HepG2 (cell line): Measurements from ENCODE around the gene CYSRT1. TPM values are rescaled to one million over a fixed set of nuclear protein-coding genes. Genes with fewer than 3 reads are reported as not detected.

Experiments
- ASH2L ChIP-seq: fragments of 300-600, 200-600 bp; sonication (generic); IDR thresholded peaks from 2 replicates; pipeline ENCODE4 v1.7.0; 2017; ENCODE audit warnings: low read depth, mild to moderate bottlenecking, moderate library complexity, mixed read lengths, low read length; ENCODE audit not compliant: insufficient read length
- FOXK2 ChIP-seq: fragments of 450-650 bp; IDR thresholded peaks from 2 replicates; pipeline ENCODE4 v1.6.1; 2016
- HBP1 ChIP-seq: IDR thresholded peaks from 2 replicates; pipeline ENCODE4 v1.6.1; 2016; ENCODE audit warnings: low read depth, control low read depth
- HOXA5 ChIP-seq: sonication (generic); formaldehyde crosslinking; IDR thresholded peaks from 2 replicates; pipeline ENCODE4 v1.4.0; 2020; ENCODE audit warnings: missing genetic modification reagents
- KAT7 ChIP-seq: IDR thresholded peaks from 2 replicates; pipeline ENCODE4 v1.6.1; 2018; ENCODE audit warnings: borderline replicate concordance, missing compliant biosample characterization
- MYC ChIP-seq: sonication (generic); formaldehyde crosslinking; IDR thresholded peaks from 2 replicates; pipeline ENCODE4 v1.9.0; 2021; ENCODE audit warnings: missing genetic modification reagents, borderline replicate concordance
- SIX4 ChIP-seq: sonication (generic); formaldehyde crosslinking; IDR thresholded peaks from 2 replicates; pipeline ENCODE4 v1.4.0; 2020; ENCODE audit warnings: missing genetic modification reagents
- SMAD3 ChIP-seq: sonication (generic); formaldehyde crosslinking; IDR thresholded peaks from 2 replicates; pipeline ENCODE4 v1.4.0; 2020; ENCODE audit warnings: missing genetic modification reagents
- TBL1XR1 ChIP-seq: fragments of 150-350 bp; IDR thresholded peaks from 2 replicates; pipeline ENCODE4 v1.6.1; 2014; ENCODE audit warnings: borderline replicate concordance, low read length; ENCODE audit not compliant: partially characterized antibody
- TFAP4 ChIP-seq: sonication (generic); IDR thresholded peaks from 2 replicates; pipeline ENCODE4 v1.6.1; 2016; ENCODE audit warnings: low read depth, borderline replicate concordance
- U2AF1 ChIP-seq: fragments of 200-400 bp; formaldehyde crosslinking; optimal IDR thresholded peaks from 2 replicates; pipeline ENCODE3; 2017; ENCODE audit warnings: mild to moderate bottlenecking, low read depth, low read length
- ZBTB2 ChIP-seq: sonication (generic); formaldehyde crosslinking; IDR thresholded peaks from 2 replicates; pipeline ENCODE4 v1.8.0; 2022; ENCODE audit warnings: low read depth, missing genetic modification reagents
- ZC3H4 ChIP-seq: sonication (generic); formaldehyde crosslinking; IDR thresholded peaks from 2 replicates; pipeline ENCODE4 v1.4.0; 2020; ENCODE audit warnings: missing genetic modification reagents, borderline replicate concordance
- ZNF24 ChIP-seq: fragments of 450-650 bp; IDR thresholded peaks from 2 replicates; pipeline ENCODE4 v1.6.1; 2017; ENCODE audit warnings: antibody characterized with exemption, mild to moderate bottlenecking
- ZNF280D ChIP-seq: sonication (generic); formaldehyde crosslinking; IDR thresholded peaks from 2 replicates; pipeline ENCODE4 v1.5.1; 2020; ENCODE audit warnings: mild to moderate bottlenecking, missing genetic modification reagents
- ZNF292 ChIP-seq: sonication (generic); formaldehyde crosslinking; IDR thresholded peaks from 2 replicates; pipeline ENCODE4 v1.8.1; 2022; ENCODE audit warnings: mild to moderate bottlenecking, low read depth, missing genetic modification reagents, borderline replicate concordance
- ZNF317 ChIP-seq: sonication (generic); formaldehyde crosslinking; IDR thresholded peaks from 2 replicates; pipeline ENCODE4 v1.5.0; 2020; ENCODE audit warnings: mild to moderate bottlenecking, missing genetic modification reagents
- ZNF564 ChIP-seq: sonication (generic); formaldehyde crosslinking; IDR thresholded peaks from 2 replicates; pipeline ENCODE4 v1.8.1; 2023; ENCODE audit warnings: mild to moderate bottlenecking, missing genetic modification reagents
- ZNF597 ChIP-seq: sonication (generic); formaldehyde crosslinking; IDR thresholded peaks from 2 replicates; pipeline ENCODE4 v1.5.0; 2020; ENCODE audit warnings: missing genetic modification reagents
- ZNF713 ChIP-seq: sonication (generic); formaldehyde crosslinking; IDR thresholded peaks from 2 replicates; pipeline ENCODE4 v1.4.0; 2020; ENCODE audit warnings: mild to moderate bottlenecking, missing genetic modification reagents
- ZSCAN20 ChIP-seq: sonication (generic); formaldehyde crosslinking; IDR thresholded peaks from 2 replicates; pipeline ENCODE4 v1.4.0; 2020; ENCODE audit warnings: missing genetic modification reagents, mild to moderate bottlenecking, borderline replicate concordance
- ZZZ3 ChIP-seq: sonication (generic); formaldehyde crosslinking; IDR thresholded peaks from 2 replicates; pipeline ENCODE4 v1.4.0; 2020; ENCODE audit warnings: missing genetic modification reagents, mild to moderate bottlenecking, borderline replicate concordance
- polyA plus RNA-seq, 8 experiments: library from polyadenylated mRNA; depleted of rRNA in 3 of 8; stranded (reverse) in 7 of 8; unstranded in 1 of 8; fragments of >200 nt; fragmentation: Illumina TruSeq in 4 of 8; extraction: Trizol in 4 of 8; gene quantifications; 2 replicates each; pipeline versions ENCODE4 v1.2.1 to v1.2.3, GENCODE V29; 2011 to 2016; ENCODE audit warnings: low read depth in 4 of 8, missing spikeins in 1 of 8, mixed read lengths in 1 of 8; ENCODE audit not compliant: insufficient read depth in 1 of 8
- total RNA-seq, 5 experiments: library from RNA; depleted of rRNA; stranded (reverse); fragments of >200 nt; fragmentation: Illumina TruSeq; extraction: Trizol; gene quantifications; 2 replicates each; pipeline ENCODE4 v1.2.3, GENCODE V29; 2016; ENCODE audit warnings: low read depth in 1 of 5

The CYSRT1 gene
- total and polyA plus RNA-seq, 2 of the 13 experiments (the other 11 are each of a cell fraction or from before 2014, with no cell fraction given) = 1.5 to 2.1 TPM

- no peak for TF ChIP-seq ZNF564 (CRISPR knock-in tag)
- TF ChIP-seq TBL1XR1 = no peak
- peak; percentile 35 for TF ChIP-seq MYC (CRISPR knock-in tag)
- no peak for TF ChIP-seq SMAD3
- no peak for TF ChIP-seq ZNF317 (CRISPR knock-in tag)
- TF ChIP-seq ZBTB2 (CRISPR knock-in tag) = peak; percentile 89
- TF ChIP-seq SIX4 (CRISPR knock-in tag) = no peak
- 0 out of 2 replicates have a peak, but pooled peaks have one; percentile 37 for TF ChIP-seq HBP1 (CRISPR knock-in tag)
- no peak for TF ChIP-seq ZNF24
- no peak for TF ChIP-seq ASH2L
- no peak for TF ChIP-seq ZNF280D (CRISPR knock-in tag)
- 0 out of 2 replicates have a peak, but pooled peaks have one; percentile 14 for TF ChIP-seq ZNF597
- TF ChIP-seq ZNF713 (CRISPR knock-in tag) = peak; percentile 36; the same call in 1 of the 2 replicates
- TF ChIP-seq FOXK2 = no peak
- TF ChIP-seq ZC3H4 = no peak
- TF ChIP-seq HOXA5 (CRISPR knock-in tag) = peak; percentile 52; the same call in 1 of the 2 replicates
- TF ChIP-seq ZSCAN20 (CRISPR knock-in tag) = no peak; the same call in 1 of the 2 replicates
- no peak for TF ChIP-seq TFAP4
- no peak for TF ChIP-seq ZZZ3
- TF ChIP-seq ZNF292 (CRISPR knock-in tag) = no peak
- no peak for TF ChIP-seq U2AF1
- TF ChIP-seq KAT7 (CRISPR knock-in tag) = no peak; the same call in 1 of the 2 replicates
Measured at GRCh38 chr9:137254624-137255447, 29.9 kb downstream of the CYSRT1 start, which contains the start of gene NELFB (continued).
